Dedifferentiated amniotic fluid mesenchymal stem cell (primary cell): ENCODE results near the gene SYT1.

ENCODE experiments used
- DNase-seq: peaks from one replicate; pipeline ENCODE4 v3.0.0-alpha.2; 2016; ENCODE audit errors: extremely low spot score

Gene SYT1

GRCh38 chr12:78891646-78892353 lies 27.2 kb downstream of the SYT1 start:
- DNase-seq = no peak

- DNase-seq = no peak
Measured at GRCh38 chr12:78898416-78898815, 33.8 kb downstream of the SYT1 start.

GRCh38 chr12:78914859-78915331 lies 50.3 kb downstream of the SYT1 start:
- DNase-seq = no peak

GRCh38 chr12:78916845-78917480 lies 52.4 kb downstream of the SYT1 start:
- DNase-seq = no peak

GRCh38 chr12:78917513-78917912 lies 52.9 kb downstream of the SYT1 start:
- no peak for DNase-seq

- no peak for DNase-seq
Measured at GRCh38 chr12:78918268-78918667, 53.7 kb downstream of the SYT1 start.

- no peak for DNase-seq
Measured at GRCh38 chr12:78928200-78929074, 63.9 kb downstream of the SYT1 start.

GRCh38 chr12:78929075-78929418 lies 64.5 kb downstream of the SYT1 start:
- DNase-seq = no peak

GRCh38 chr12:78931466-78931990 lies 67.0 kb downstream of the SYT1 start:
- DNase-seq = no peak

GRCh38 chr12:78933014-78933413 lies 68.4 kb downstream of the SYT1 start:
- no peak for DNase-seq

- no peak for DNase-seq
Measured at GRCh38 chr12:78938341-78939084, 73.9 kb downstream of the SYT1 start.

GRCh38 chr12:78949532-78949931 lies 85.0 kb downstream of the SYT1 start:
- no peak for DNase-seq

- DNase-seq = no peak
Measured at GRCh38 chr12:78951803-78952551, 87.4 kb downstream of the SYT1 start.

GRCh38 chr12:78952552-78952929 lies 88.0 kb downstream of the SYT1 start:
- DNase-seq = no peak

GRCh38 chr12:78958941-78959340 lies 94.4 kb downstream of the SYT1 start:
- DNase-seq = no peak

- no peak for DNase-seq
Measured at GRCh38 chr12:78959556-78959955, 95.0 kb downstream of the SYT1 start.

- DNase-seq = no peak
Measured at GRCh38 chr12:78961171-78961570, 96.6 kb downstream of the SYT1 start.

GRCh38 chr12:78963439-78964227 lies 99.1 kb downstream of the SYT1 start:
- DNase-seq = no peak

- DNase-seq = no peak
Measured at GRCh38 chr12:78964521-78964920, 99.9 kb downstream of the SYT1 start.

- DNase-seq = no peak
Measured at GRCh38 chr12:78966062-78966461, 101.5 kb downstream of the SYT1 start.
